HCT116 (cell line): Measurements from ENCODE around the gene GFI1.

Source experiments
- CBX3 ChIP-seq: IDR thresholded peaks from 2 replicates; pipeline ENCODE4 v1.6.1; 2012; ENCODE audit warnings: low read depth
- CEBPB ChIP-seq: IDR thresholded peaks from 2 replicates; pipeline ENCODE4 v1.6.1; 2012; ENCODE audit warnings: low read depth
- CTCF ChIP-seq, 3 experiments: fragments of 200-600 bp in 1 of 3; sonication (generic) in 1 of 3; IDR thresholded peaks in 2 of 3; conservative IDR thresholded peaks in 1 of 3; 2 replicates each; pipeline ENCODE4 v1.5.1; 2012 to 2017; ENCODE audit warnings: low read depth in 2 of 3, low read length in 2 of 3, antibody characterized with exemption in 1 of 3, borderline replicate concordance in 1 of 3, control low read depth in 1 of 3, mild to moderate bottlenecking in 1 of 3, mixed read lengths in 1 of 3, mixed run types in 1 of 3, moderate library complexity in 1 of 3; ENCODE audit not compliant: insufficient read depth in 1 of 3
- EGR1 ChIP-seq: IDR thresholded peaks from 2 replicates; pipeline ENCODE4 v1.6.1; 2012; ENCODE audit warnings: low read depth
- FOSL1 ChIP-seq: IDR thresholded peaks from 2 replicates; pipeline ENCODE4 v1.6.1; 2012; ENCODE audit warnings: low read depth
- JUND ChIP-seq: IDR thresholded peaks from 2 replicates; pipeline ENCODE4 v1.6.1; 2012
- POLR2A ChIP-seq: IDR thresholded peaks from 2 replicates; pipeline ENCODE4 v1.7.0; 2011; ENCODE audit warnings: borderline replicate concordance; ENCODE audit not compliant: insufficient read depth, insufficient read length; ENCODE audit errors: extremely low read depth
- TCF7L2 ChIP-seq: IDR thresholded peaks from 2 replicates; pipeline ENCODE4 v1.7.0; 2011; ENCODE audit warnings: borderline replicate concordance, inconsistent platforms; ENCODE audit not compliant: insufficient read depth, insufficient read length; ENCODE audit errors: extremely low read depth

- TF ChIP-seq CTCF (IDR thresholded peaks at IDR 0.05 in 2 of 3, conservative IDR thresholded peaks at IDR 0.05 in 1 of 3; ENCODE audit: borderline replicate concordance in 1 of 3, insufficient read depth in 1 of 3, low read depth in 2 of 3, low read length in 2 of 3) (no peak), POLR2A (no peak), JUND (no peak), FOSL1 (no peak), CBX3 (no peak), TCF7L2 (no peak), EGR1 (no peak), CEBPB (no peak)
These were observed 29.8 kb upstream of the GFI1 start for GRCh38 chr1:92516574-92516973.
